Measurements from ENCODE around the gene KISS1R.

KISS1R gene

DNA sequence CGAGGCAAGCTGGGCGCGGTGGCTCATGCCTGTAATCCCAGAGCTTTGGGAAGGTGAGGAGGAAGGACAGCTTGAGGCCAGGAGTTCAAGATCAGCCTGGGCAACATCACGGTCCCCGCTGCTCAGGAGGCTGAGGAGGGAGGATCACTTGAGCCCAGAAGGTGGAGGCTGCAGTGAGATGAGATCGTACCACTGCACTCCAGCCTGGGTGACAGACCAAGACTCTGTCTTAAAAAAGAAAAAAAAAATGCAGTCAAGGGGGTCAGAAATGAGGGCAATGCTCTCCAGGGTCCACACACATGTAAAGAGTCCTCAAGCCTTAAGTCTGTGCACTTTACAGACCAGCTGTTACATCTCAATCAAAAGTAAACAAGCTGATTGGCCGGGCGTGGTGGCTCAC lies 12.6 kb upstream of the KISS1R start:
- TF ChIP-seq, protein P1, sequence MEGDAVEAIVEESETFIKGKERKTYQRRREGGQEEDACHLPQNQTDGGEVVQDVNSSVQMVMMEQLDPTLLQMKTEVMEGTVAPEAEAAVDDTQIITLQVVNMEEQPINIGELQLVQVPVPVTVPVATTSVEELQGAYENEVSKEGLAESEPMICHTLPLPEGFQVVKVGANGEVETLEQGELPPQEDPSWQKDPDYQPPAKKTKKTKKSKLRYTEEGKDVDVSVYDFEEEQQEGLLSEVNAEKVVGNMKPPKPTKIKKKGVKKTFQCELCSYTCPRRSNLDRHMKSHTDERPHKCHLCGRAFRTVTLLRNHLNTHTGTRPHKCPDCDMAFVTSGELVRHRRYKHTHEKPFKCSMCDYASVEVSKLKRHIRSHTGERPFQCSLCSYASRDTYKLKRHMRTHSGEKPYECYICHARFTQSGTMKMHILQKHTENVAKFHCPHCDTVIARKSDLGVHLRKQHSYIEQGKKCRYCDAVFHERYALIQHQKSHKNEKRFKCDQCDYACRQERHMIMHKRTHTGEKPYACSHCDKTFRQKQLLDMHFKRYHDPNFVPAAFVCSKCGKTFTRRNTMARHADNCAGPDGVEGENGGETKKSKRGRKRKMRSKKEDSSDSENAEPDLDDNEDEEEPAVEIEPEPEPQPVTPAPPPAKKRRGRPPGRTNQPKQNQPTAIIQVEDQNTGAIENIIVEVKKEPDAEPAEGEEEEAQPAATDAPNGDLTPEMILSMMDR (conservative IDR thresholded peaks at IDR 0.05; ENCODE audit: low read length), result no peak
- no peak for TF ChIP-seq EZH2phosphoT487 (IDR thresholded peaks at IDR 0.05; ENCODE audit: borderline replicate concordance)
- no peaks in the 10 kb centered on the region for H3K36me3 ChIP-seq (ENCODE audit: insufficient read depth, low read length)
- peaks cover 16% of the 10 kb centered on the region; the same call in 1 of the 2 replicates for H3K79me2 ChIP-seq (ENCODE audit: insufficient read depth, low read length)
- H3K9me3 ChIP-seq (ENCODE audit: insufficient read depth, low read depth, low read length), result no peaks in the 10 kb centered on the region
- H3K4me2 ChIP-seq (ENCODE audit: low read depth, low read length, poor library complexity, severe bottlenecking), result no peak overlapping the region
- H4K20me1 ChIP-seq (ENCODE audit: insufficient read depth, low read length, poor library complexity, severe bottlenecking), result peaks cover 6% of the 10 kb centered on the region
- peaks cover 16% of the 10 kb centered on the region for H3K4me1 ChIP-seq (ENCODE audit: insufficient read depth, low read length, poor library complexity, severe bottlenecking)
- no peak overlapping the region for H2AFZ ChIP-seq (ENCODE audit: low read length)
- H3K9ac ChIP-seq (ENCODE audit: low read depth, low read length, poor library complexity, severe bottlenecking), result no peak overlapping the region
- H3K4me3 ChIP-seq (ENCODE audit: low read length, poor library complexity, severe bottlenecking), result no peak overlapping the region
- no peaks in the 10 kb centered on the region for H3K9me2 ChIP-seq (replicated peaks; ENCODE audit: low read depth, low read length)
- no peaks in the 10 kb centered on the region for H3F3A ChIP-seq (ENCODE audit: low read depth)
- H3K27me3 ChIP-seq (ENCODE audit: insufficient read depth, low read length, poor library complexity, severe bottlenecking), result no peaks in the 10 kb centered on the region

DNA sequence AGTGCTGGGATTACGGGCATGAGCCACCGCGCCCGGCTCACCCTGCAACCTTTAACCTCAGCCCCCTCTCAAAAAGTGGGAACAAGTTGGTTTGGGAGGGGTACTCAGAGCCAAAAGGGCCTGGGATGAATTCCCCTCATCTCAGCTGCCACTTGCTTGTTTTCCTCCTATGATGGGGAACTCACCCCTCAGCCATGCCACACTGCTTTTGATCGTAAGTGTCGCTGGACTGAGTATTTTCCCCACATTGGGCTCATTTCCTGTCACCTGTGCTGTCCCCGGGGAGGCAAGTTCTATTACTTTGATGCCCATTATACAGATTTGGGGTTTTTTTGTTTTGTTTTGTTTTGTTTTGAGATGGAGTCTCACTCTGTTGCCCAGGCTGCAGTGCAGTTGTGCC lies 10.7 kb upstream of the KISS1R start:
- TF ChIP-seq, protein P1 (conservative IDR thresholded peaks at IDR 0.05; ENCODE audit: low read length), result no peak
- no peak for TF ChIP-seq EZH2phosphoT487 (IDR thresholded peaks at IDR 0.05; ENCODE audit: borderline replicate concordance)
- Histone ChIP-seq H3K4me3 (ENCODE audit: low read length, poor library complexity, severe bottlenecking) (no peak overlapping the region), H4K20me1 (ENCODE audit: insufficient read depth, low read length, poor library complexity, severe bottlenecking) (peaks cover 5% of the 10 kb centered on the region), H3K36me3 (ENCODE audit: insufficient read depth, low read length) (no peaks in the 10 kb centered on the region), H3K9ac (ENCODE audit: low read depth, low read length, poor library complexity, severe bottlenecking) (no peak overlapping the region), H3K27me3 (ENCODE audit: insufficient read depth, low read length, poor library complexity, severe bottlenecking) (no peaks in the 10 kb centered on the region), H3K79me2 (ENCODE audit: insufficient read depth, low read length) (peaks cover 18% of the 10 kb centered on the region; the same call in 1 of the 2 replicates), H2AFZ (ENCODE audit: low read length) (no peak overlapping the region), H3K9me2 (replicated peaks; ENCODE audit: low read depth, low read length) (no peaks in the 10 kb centered on the region), H3K4me1 (ENCODE audit: insufficient read depth, low read length, poor library complexity, severe bottlenecking) (peaks cover 16% of the 10 kb centered on the region), H3F3A (ENCODE audit: low read depth) (no peaks in the 10 kb centered on the region), H3K4me2 (ENCODE audit: low read depth, low read length, poor library complexity, severe bottlenecking) (no peak overlapping the region), H3K9me3 (ENCODE audit: insufficient read depth, low read depth, low read length) (no peaks in the 10 kb centered on the region)

GRCh38 chr19:907183-907853 lies 9.8 kb upstream of the KISS1R start:
- no peaks in the 10 kb centered on the region for H3K9me2 ChIP-seq (replicated peaks; ENCODE audit: low read depth, low read length)
- no peak for TF ChIP-seq EZH2phosphoT487 (IDR thresholded peaks at IDR 0.05; ENCODE audit: borderline replicate concordance)
- TF ChIP-seq, protein P1 (conservative IDR thresholded peaks at IDR 0.05; ENCODE audit: low read length), result no peak
- H3K27me3 ChIP-seq (ENCODE audit: insufficient read depth, low read length, poor library complexity, severe bottlenecking), result no peaks in the 10 kb centered on the region
- no peak overlapping the region for H3K9ac ChIP-seq (ENCODE audit: low read depth, low read length, poor library complexity, severe bottlenecking)
- no peaks in the 10 kb centered on the region for H3F3A ChIP-seq (ENCODE audit: low read depth)
- H3K4me3 ChIP-seq (ENCODE audit: low read length, poor library complexity, severe bottlenecking), result no peak overlapping the region
- peaks cover 16% of the 10 kb centered on the region for H3K4me1 ChIP-seq (ENCODE audit: insufficient read depth, low read length, poor library complexity, severe bottlenecking)
- H3K36me3 ChIP-seq (ENCODE audit: insufficient read depth, low read length), result no peaks in the 10 kb centered on the region
- no peak overlapping the region for H2AFZ ChIP-seq (ENCODE audit: low read length)
- H4K20me1 ChIP-seq (ENCODE audit: insufficient read depth, low read length, poor library complexity, severe bottlenecking), result peaks cover 3% of the 10 kb centered on the region
- no peaks in the 10 kb centered on the region for H3K9me3 ChIP-seq (ENCODE audit: insufficient read depth, low read depth, low read length)
- H3K79me2 ChIP-seq (ENCODE audit: insufficient read depth, low read length), result peaks cover 22% of the 10 kb centered on the region; the same call in 1 of the 2 replicates
- no peak overlapping the region for H3K4me2 ChIP-seq (ENCODE audit: low read depth, low read length, poor library complexity, severe bottlenecking)
